H9 (cell line): ENCODE data around the gene SIGLEC12. TPM values are rescaled to one million over a fixed set of nuclear protein-coding genes. Genes with fewer than 3 reads are reported as not detected.

Source experiments
- DNase-seq: peaks from one replicate; pipeline ENCODE4 v3.0.0-alpha.2; 2017
- H2AFZ ChIP-seq: one replicate; pipeline ENCODE4 v1.6.1; 2013; ENCODE audit warnings: mild to moderate bottlenecking, low read length, control low read depth, moderate library complexity
- H2AK5ac ChIP-seq: 2 replicates; pipeline ENCODE4 v1.6.1; 2013; ENCODE audit warnings: low read length, control low read depth, mixed read lengths; ENCODE audit not compliant: insufficient read length
- H2BK120ac ChIP-seq: one replicate; pipeline ENCODE4 v1.6.1; 2013; ENCODE audit warnings: low read depth, mild to moderate bottlenecking, low read length, control low read depth, inconsistent platforms; ENCODE audit not compliant: poor library complexity, severe bottlenecking
- H2BK12ac ChIP-seq: 2 replicates; pipeline ENCODE4 v1.6.1; 2013; ENCODE audit warnings: low read length, control low read depth, mixed read lengths, low read depth; ENCODE audit not compliant: insufficient read length
- H2BK15ac ChIP-seq: 2 replicates; pipeline ENCODE4 v1.6.1; 2013; ENCODE audit warnings: low read depth, low read length, control low read depth
- H2BK20ac ChIP-seq: one replicate; pipeline ENCODE4 v1.6.1; 2013; ENCODE audit warnings: low read depth, mild to moderate bottlenecking, low read length, control low read depth, inconsistent platforms; ENCODE audit not compliant: poor library complexity, severe bottlenecking
- H2BK5ac ChIP-seq: 2 replicates; pipeline ENCODE4 v1.6.1; 2013; ENCODE audit warnings: low read length, control low read depth, mixed read lengths; ENCODE audit not compliant: insufficient read length
- H3K14ac ChIP-seq: 2 replicates; pipeline ENCODE4 v1.6.1; 2013; ENCODE audit warnings: low read length, control low read depth; ENCODE audit not compliant: insufficient read depth
- H3K18ac ChIP-seq: 2 replicates; pipeline ENCODE4 v1.6.1; 2013; ENCODE audit warnings: low read depth, mild to moderate bottlenecking, mixed read lengths, low read length, control low read depth; ENCODE audit not compliant: insufficient read length
- H3K23ac ChIP-seq: 2 replicates; pipeline ENCODE4 v1.6.1; 2013; ENCODE audit warnings: low read length, control low read depth, mixed read lengths, low read depth; ENCODE audit not compliant: insufficient read length
- H3K23me2 ChIP-seq: 2 replicates; pipeline ENCODE4 v1.6.1; 2013; ENCODE audit warnings: low read depth, mild to moderate bottlenecking, mixed read lengths, low read length, control low read depth; ENCODE audit not compliant: insufficient read length, poor library complexity, severe bottlenecking
- H3K27ac ChIP-seq: 2 replicates; pipeline ENCODE4 v1.5.1; 2013; ENCODE audit warnings: low read length, control low read depth, mixed read lengths, low read depth; ENCODE audit not compliant: insufficient read length
- H3K27me3 ChIP-seq: 2 replicates; pipeline ENCODE4 v1.6.1; 2013; ENCODE audit warnings: low read length, control low read depth, inconsistent platforms; ENCODE audit not compliant: insufficient read depth
- H3K4ac ChIP-seq: 2 replicates; pipeline ENCODE4 v1.6.1; 2013; ENCODE audit warnings: low read depth, mild to moderate bottlenecking, control low read depth, inconsistent platforms, low read length, moderate library complexity
- H3K4me1 ChIP-seq: 2 replicates; pipeline ENCODE4 v1.6.1; 2013; ENCODE audit warnings: low read length, control low read depth, inconsistent platforms; ENCODE audit not compliant: insufficient read depth
- H3K4me2 ChIP-seq: 2 replicates; pipeline ENCODE4 v1.6.1; 2013; ENCODE audit warnings: low read length, control low read depth, mixed read lengths; ENCODE audit not compliant: insufficient read length, insufficient read depth
- H3K56ac ChIP-seq: 2 replicates; pipeline ENCODE4 v1.6.1; 2013; ENCODE audit warnings: low read depth, mild to moderate bottlenecking, mixed read lengths, low read length, control low read depth; ENCODE audit not compliant: insufficient read length
- H3K79me1 ChIP-seq: 2 replicates; pipeline ENCODE4 v1.6.1; 2013; ENCODE audit warnings: low read depth, mild to moderate bottlenecking, moderate library complexity, low read length, control low read depth, inconsistent platforms; ENCODE audit not compliant: insufficient read depth, poor library complexity, severe bottlenecking
- H3K79me2 ChIP-seq: 2 replicates; pipeline ENCODE4 v1.6.1; 2013; ENCODE audit warnings: low read length, control low read depth, inconsistent platforms; ENCODE audit not compliant: insufficient read depth
- H3K9ac ChIP-seq: 2 replicates; pipeline ENCODE4 v1.6.1; 2013; ENCODE audit warnings: low read length, control low read depth, mixed read lengths; ENCODE audit not compliant: insufficient read length; ENCODE audit errors: extremely low read depth
- H3K9me3 ChIP-seq: one replicate; pipeline ENCODE4 v1.6.1; 2013; ENCODE audit warnings: low read depth, low read length, inconsistent platforms; ENCODE audit not compliant: control insufficient read depth
- H3T11ph ChIP-seq: one replicate; pipeline ENCODE4 v1.6.1; 2013; ENCODE audit warnings: mild to moderate bottlenecking, low read length, control low read depth, inconsistent platforms
- H4K20me1 ChIP-seq: one replicate; pipeline ENCODE4 v1.6.1; 2013; ENCODE audit not compliant: control insufficient read depth, insufficient read length, insufficient read depth
- H4K5ac ChIP-seq: 2 replicates; pipeline ENCODE4 v1.6.1; 2013; ENCODE audit warnings: low read depth, mild to moderate bottlenecking, mixed read lengths, low read length, control low read depth; ENCODE audit not compliant: insufficient read length
- H4K8ac ChIP-seq: replicated peaks from 2 replicates; pipeline ENCODE4 v1.6.1; 2013; ENCODE audit warnings: low read length, control low read depth, mixed read lengths, low read depth; ENCODE audit not compliant: insufficient read length
- H4K91ac ChIP-seq: 2 replicates; pipeline ENCODE4 v1.6.1; 2013; ENCODE audit warnings: low read depth, mild to moderate bottlenecking, moderate library complexity, mixed read lengths, low read length, control low read depth; ENCODE audit not compliant: insufficient read length
- H3K27ac Mint-ChIP-seq, 3 experiments: 2 replicates in 2 of 3; 3 replicates in 1 of 3; pipeline ENCODE4 v1.8.0; 2020 to 2021; ENCODE audit warnings: mixed read lengths in 3 of 3, mild to moderate bottlenecking in 1 of 3, moderate library complexity in 1 of 3
- H3K27me3 Mint-ChIP-seq: 2 replicates; pipeline ENCODE4 v1.8.0; 2021; ENCODE audit warnings: low read depth, mild to moderate bottlenecking, moderate library complexity, mixed read lengths
- H3K36me3 Mint-ChIP-seq, 3 experiments: 2 replicates in 2 of 3; 3 replicates in 1 of 3; pipeline ENCODE4 v1.8.0; 2020 to 2021; ENCODE audit warnings: low read depth in 3 of 3, mixed read lengths in 3 of 3; ENCODE audit not compliant: insufficient read depth in 1 of 3
- H3K4me1 Mint-ChIP-seq, 2 experiments: 2 replicates each; pipeline ENCODE4 v1.8.0; 2020; ENCODE audit warnings: mixed read lengths in 2 of 2
- H3K4me3 Mint-ChIP-seq, 2 experiments: 2 replicates in 1 of 2; 3 replicates in 1 of 2; pipeline ENCODE4 v1.8.0; 2020 to 2021; ENCODE audit warnings: mild to moderate bottlenecking in 2 of 2, mixed read lengths in 2 of 2, moderate library complexity in 1 of 2
- H3K9me3 Mint-ChIP-seq, 2 experiments: 2 replicates in 1 of 2; 3 replicates in 1 of 2; pipeline ENCODE4 v1.8.0; 2020; ENCODE audit warnings: mild to moderate bottlenecking in 2 of 2, mixed read lengths in 2 of 2, moderate library complexity in 1 of 2
- CTCF ChIP-seq: fragments of 200-600 bp; sonication (generic); conservative IDR thresholded peaks from 3 replicates; pipeline ENCODE4 v1.8.0; 2021; ENCODE audit warnings: antibody characterized with exemption, mild to moderate bottlenecking
- WGBS: extraction: QIAGEN DNeasy Blood & Tissue Kit; methylation state at CpG from one replicate; pipeline ENCODE4 v1.1.7; 2013; ENCODE audit warnings: missing lambda C conversion rate, low lambda C conversion rate, mixed read lengths; ENCODE audit not compliant: insufficient read length; ENCODE audit errors: extremely low coverage; 5-methylcytosine and 5-hydroxymethylcytosine counted together
- total RNA-seq: library from RNA; stranded (reverse); gene quantifications from 2 replicates; pipeline ENCODE4 v1.2.1, GENCODE V29; 2021

The SIGLEC12 gene
- total RNA-seq, 1 experiment from 2014 or later, result not detected

GRCh38 chr19:51507640-51508058 is 6.0 kb upstream of the SIGLEC12 start:
- Mint-ChIP-seq H3K4me1 (no peaks in the 10 kb centered on the region), H3K27me3 (peaks cover 18% of the 10 kb centered on the region), H3K4me3 (no peak overlapping the region), H3K9me3 (peaks cover 51 to 97% of the 10 kb centered on the region in 2 experiments), H3K36me3 (no peaks in the 10 kb centered on the region), H3K27ac (no peak overlapping the region; a peak in 1 of 7 replicates)
- no peaks in the 10 kb centered on the region for H3K79me1 ChIP-seq
- H4K5ac ChIP-seq, result no peak overlapping the region
- no peak overlapping the region for H4K8ac ChIP-seq
- no peak overlapping the region for H3K56ac ChIP-seq
- H4K91ac ChIP-seq, result no peak overlapping the region
- no peak overlapping the region for H2BK12ac ChIP-seq
- no peak overlapping the region for H3K27ac ChIP-seq
- no peak for DNase-seq
- no peak overlapping the region for H3K23ac ChIP-seq
- no peaks in the 10 kb centered on the region for H4K20me1 ChIP-seq
- no peak overlapping the region for H3K14ac ChIP-seq
- no peaks in the 10 kb centered on the region for H3K79me2 ChIP-seq
- no peaks in the 10 kb centered on the region for H3K9me3 ChIP-seq
- H3K18ac ChIP-seq, result no peak overlapping the region
- H3K9ac ChIP-seq, result no peak overlapping the region
- H2AFZ ChIP-seq, result no peak overlapping the region
- no peak overlapping the region for H3K4me2 ChIP-seq
- no peaks in the 10 kb centered on the region for H3K27me3 ChIP-seq
- no peak overlapping the region for H2AK5ac ChIP-seq
- H3K4me1 ChIP-seq, result no peaks in the 10 kb centered on the region
- TF ChIP-seq CTCF, result no peak
- no peak overlapping the region for H2BK20ac ChIP-seq
- H2BK120ac ChIP-seq, result no peak overlapping the region
- H2BK15ac ChIP-seq, result no peak overlapping the region
- H3T11ph ChIP-seq, result no peak overlapping the region
- H2BK5ac ChIP-seq, result no peak overlapping the region
- no peak overlapping the region for H3K4ac ChIP-seq
- H3K23me2 ChIP-seq, result no peaks in the 10 kb centered on the region
- WGBS, result no CpG with 5 or more reads among the region's 6 CpGs
